Natural killer cell treated with Interleukin-12 subunit alpha and Interleukin-12 subunit beta and Interleukin-15 and Interleukin-18, amount 100 ng/mL, for 72 hours (primary cell): ENCODE data around the gene ANGPTL2. TPM values are rescaled to one million over a fixed set of nuclear protein-coding genes. Genes with fewer than 3 reads are reported as not detected.
A peak's percentile ranks its signal among the peaks of the same experiment; 100 is the strongest.

ENCODE experiments used
- ATAC-seq, 2 donors: fragments of 150-1000 bp; cut with Tn5 transposase in 1 of 2; sonication (Bioruptor Pico), chemical (Tn5 transposase) in 1 of 2; 2 replicates each; pipeline ENCODE4 v1.10.0; 2021
- DNase-seq: peaks from one replicate; pipeline ENCODE4 v3.0.0; 2022; ENCODE audit warnings: low spot score
- H3K27ac Mint-ChIP-seq, 2 donors: 1 replicate in 1 of 2; 2 replicates in 1 of 2; pipeline ENCODE4 v1.8.0; 2022; ENCODE audit warnings: mixed read lengths in 2 of 2, mild to moderate bottlenecking in 1 of 2, moderate library complexity in 1 of 2
- H3K27me3 Mint-ChIP-seq, 2 donors: 1 replicate in 1 of 2; 2 replicates in 1 of 2; pipeline ENCODE4 v1.8.0; 2022; ENCODE audit warnings: mixed read lengths in 2 of 2
- H3K36me3 Mint-ChIP-seq: one replicate; pipeline ENCODE4 v1.8.0; 2022; ENCODE audit warnings: mixed read lengths
- H3K4me1 Mint-ChIP-seq, 2 donors: 1 replicate in 1 of 2; 2 replicates in 1 of 2; pipeline ENCODE4 v1.8.0; 2022; ENCODE audit warnings: low read depth in 2 of 2, mixed read lengths in 2 of 2, mild to moderate bottlenecking in 1 of 2
- H3K4me3 Mint-ChIP-seq: one replicate; pipeline ENCODE4 v1.8.0; 2022; ENCODE audit warnings: mixed read lengths
- H3K9me3 Mint-ChIP-seq: 2 replicates; pipeline ENCODE4 v1.8.0; 2022; ENCODE audit warnings: mixed read lengths
- total RNA-seq, 2 donors: library from RNA; stranded (reverse); gene quantifications; one replicate each; pipeline ENCODE4 v1.2.3, GENCODE V29; 2022

Gene ANGPTL2
- total RNA-seq, 2 donors from 2014 or later: not detected

GRCh38 chr9:127136880-127137639, 14.6 kb upstream of the ANGPTL2 start:
- ATAC-seq: no peak
- H3K36me3 Mint-ChIP-seq: no peaks in the 10 kb centered on the region
- no peak overlapping the region for H3K4me3 Mint-ChIP-seq
- no peaks in the 10 kb centered on the region for H3K9me3 Mint-ChIP-seq
- no peak overlapping the region for H3K27ac Mint-ChIP-seq
- H3K4me1 Mint-ChIP-seq: no peaks in the 10 kb centered on the region
- H3K27me3 Mint-ChIP-seq: no peaks in the 10 kb centered on the region
- no peak for DNase-seq

DNA sequence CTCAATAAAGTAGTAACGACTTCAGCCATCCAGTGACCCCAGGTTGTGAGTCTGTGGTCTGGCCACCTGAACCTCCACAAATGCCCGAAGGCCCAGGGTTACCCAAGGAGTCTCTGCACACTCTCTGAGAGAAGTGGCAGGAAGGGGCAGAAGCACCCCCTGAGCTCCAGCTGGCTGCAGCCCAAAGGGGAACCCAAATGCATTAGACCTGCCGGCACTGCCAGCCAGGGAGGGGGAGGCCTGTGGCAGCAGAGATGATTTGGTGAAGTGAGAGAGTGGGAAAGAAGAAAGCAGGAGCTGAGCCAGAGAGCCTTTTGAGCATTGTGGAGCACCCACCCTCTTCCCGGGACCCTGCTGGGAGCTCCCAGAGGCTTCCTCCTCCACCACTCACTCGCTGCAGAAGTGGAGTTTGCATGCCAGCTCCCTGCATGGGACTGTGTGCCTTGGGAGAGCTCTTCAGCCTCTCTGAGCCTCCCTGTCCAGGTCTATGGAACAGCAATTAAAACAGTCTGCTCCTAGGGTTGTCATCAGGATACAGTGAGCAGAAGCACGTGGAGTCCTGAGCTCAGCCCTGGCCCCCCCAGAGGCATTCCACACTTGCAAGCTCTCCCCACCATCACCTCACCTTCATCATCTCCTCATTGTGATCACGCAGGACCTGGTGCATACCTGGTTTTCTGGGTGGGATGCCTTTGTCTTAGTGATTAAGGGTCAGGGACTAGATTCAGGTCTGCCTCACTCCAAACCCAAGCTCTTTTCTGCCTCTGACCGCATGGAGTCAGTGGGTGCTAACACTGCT, 13.8 kb upstream of the ANGPTL2 start:
- ATAC-seq (no peak), DNase-seq (no peak)
- H3K27ac Mint-ChIP-seq: no peak overlapping the region
- no peak overlapping the region for H3K4me3 Mint-ChIP-seq
- H3K4me1 Mint-ChIP-seq: no peaks in the 10 kb centered on the region
- no peaks in the 10 kb centered on the region for H3K27me3 Mint-ChIP-seq
- H3K9me3 Mint-ChIP-seq: no peaks in the 10 kb centered on the region
- H3K36me3 Mint-ChIP-seq: no peaks in the 10 kb centered on the region

DNA sequence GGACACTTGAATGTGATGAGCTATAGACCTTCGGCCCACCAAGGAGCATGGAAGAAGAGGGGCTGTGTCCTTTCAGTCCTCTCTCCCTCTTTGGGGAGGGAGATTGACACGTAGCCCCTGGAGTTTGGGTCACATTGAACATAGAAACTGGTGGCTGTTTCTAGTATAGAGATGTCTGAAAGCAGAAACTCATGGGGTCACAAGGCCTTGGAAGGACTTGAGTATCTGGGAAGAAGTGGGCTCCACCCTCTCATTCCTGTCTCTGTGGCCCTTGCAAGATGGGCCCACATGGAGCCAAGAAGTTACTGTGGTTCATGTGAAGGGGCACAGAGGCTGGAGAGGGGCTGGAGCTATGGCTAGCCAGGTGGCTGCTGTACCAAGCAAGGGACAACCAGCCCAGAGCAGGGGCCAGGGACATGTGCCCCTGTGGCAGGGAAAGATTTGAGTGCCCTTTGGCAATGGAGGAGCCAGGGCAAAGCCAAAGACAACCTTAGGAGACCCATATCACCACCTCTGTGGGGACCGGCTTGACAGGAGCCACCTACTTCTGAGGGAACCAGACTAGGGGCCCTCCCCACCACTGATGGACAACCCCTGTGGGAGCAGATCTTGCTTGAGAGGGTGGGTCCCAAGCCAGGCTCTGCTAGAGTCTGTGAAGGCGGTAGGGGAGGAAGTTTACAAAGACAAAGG, 12.8 kb upstream of the ANGPTL2 start:
- DNase-seq: no peak
- Mint-ChIP-seq H3K36me3 (no peaks in the 10 kb centered on the region), H3K27ac (no peak overlapping the region), H3K9me3 (no peaks in the 10 kb centered on the region), H3K4me3 (no peak overlapping the region), H3K27me3 (no peaks in the 10 kb centered on the region), H3K4me1 (no peaks in the 10 kb centered on the region)
- no peak for ATAC-seq

DNA sequence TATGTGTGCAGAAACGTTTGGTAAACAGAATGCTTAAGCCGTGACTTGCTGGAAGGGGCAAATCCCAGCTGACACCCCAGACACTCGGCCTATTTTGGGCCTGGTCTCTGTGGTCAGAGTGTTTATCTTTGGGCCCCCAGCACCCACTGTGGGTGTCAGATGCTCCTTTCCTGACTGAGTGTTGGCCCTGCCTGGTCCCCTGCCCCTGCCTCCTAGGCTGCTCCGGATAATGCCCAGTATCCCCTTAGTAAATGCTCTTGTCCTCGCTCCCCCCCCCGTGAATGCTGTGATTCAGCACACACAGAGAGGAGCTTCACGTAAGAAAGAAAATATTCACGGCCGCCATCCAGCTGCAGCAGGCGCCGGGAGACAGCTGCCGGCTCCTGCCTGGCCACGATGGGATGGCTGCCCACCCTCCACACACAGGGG, 11.3 kb upstream of the ANGPTL2 start:
- no peak overlapping the region for H3K27ac Mint-ChIP-seq
- H3K27me3 Mint-ChIP-seq: no peaks in the 10 kb centered on the region
- H3K36me3 Mint-ChIP-seq: no peaks in the 10 kb centered on the region
- no peaks in the 10 kb centered on the region for H3K9me3 Mint-ChIP-seq
- no peak for DNase-seq
- ATAC-seq: no peak
- H3K4me1 Mint-ChIP-seq: no peaks in the 10 kb centered on the region
- H3K4me3 Mint-ChIP-seq: no peak overlapping the region

DNA sequence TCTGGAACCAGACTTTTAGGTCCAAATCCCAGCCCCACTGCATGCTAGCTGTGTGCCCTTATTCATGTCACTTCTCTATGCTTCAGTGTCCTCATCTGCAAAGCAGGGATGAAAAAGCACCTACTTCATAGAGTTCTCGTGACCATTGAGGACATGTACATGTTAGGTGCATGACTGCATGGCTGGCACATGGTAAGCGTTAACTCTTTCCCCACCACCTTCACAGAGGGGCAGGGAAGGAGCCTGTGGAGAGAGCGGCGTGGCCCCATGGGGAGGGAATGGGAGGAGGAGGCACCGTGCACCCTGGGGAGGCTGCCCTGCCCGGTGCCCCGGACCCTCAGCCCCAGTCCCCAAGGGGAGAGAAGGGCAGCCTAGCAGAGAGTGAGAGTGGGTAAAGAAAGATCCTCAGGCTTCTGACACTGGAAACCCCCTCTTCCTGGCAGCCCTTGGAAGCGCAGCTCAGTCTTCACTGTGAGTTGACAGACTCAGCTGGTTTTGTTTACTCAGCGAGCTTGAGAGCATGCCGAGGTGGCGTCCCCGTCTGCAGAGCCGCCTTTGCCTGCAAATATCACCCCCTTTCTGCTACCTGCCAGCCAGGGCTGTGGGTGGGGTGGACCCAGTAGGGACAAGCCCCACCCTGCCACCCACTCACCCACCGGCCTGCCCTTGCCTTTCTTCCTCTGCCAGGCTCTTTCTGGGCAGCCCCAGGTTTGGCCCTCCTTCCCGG, 10.6 kb upstream of the ANGPTL2 start:
- no peak for DNase-seq
- no peak for ATAC-seq

DNA sequence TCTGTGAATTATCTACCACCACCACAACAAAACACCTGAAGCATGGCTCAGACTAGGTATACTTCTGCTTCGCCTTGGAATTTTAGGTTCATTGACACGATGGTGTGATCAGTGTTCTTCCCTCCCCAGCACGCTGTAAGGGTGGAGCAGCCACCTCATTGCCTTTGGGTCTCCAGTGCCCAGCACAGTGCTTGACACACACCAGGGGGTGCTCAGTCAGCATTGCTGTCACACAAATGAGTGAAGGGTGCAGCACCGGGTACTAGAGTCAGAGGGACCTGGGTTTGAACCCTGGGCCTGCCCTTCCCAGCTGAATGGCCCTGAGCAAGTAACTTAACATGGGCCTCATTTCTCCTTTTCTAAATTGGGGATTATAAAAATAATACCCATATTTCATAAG, 9.9 kb upstream of the ANGPTL2 start:
- no peaks in the 10 kb centered on the region for H3K36me3 Mint-ChIP-seq
- DNase-seq (no peak), ATAC-seq (no peak)
- no peak overlapping the region for H3K27ac Mint-ChIP-seq
- no peaks in the 10 kb centered on the region for H3K9me3 Mint-ChIP-seq
- H3K4me3 Mint-ChIP-seq: no peak overlapping the region
- H3K4me1 Mint-ChIP-seq: peaks cover 5 to 6% of the 10 kb centered on the region in 2 donors
- H3K27me3 Mint-ChIP-seq: no peaks in the 10 kb centered on the region

More for the DNA sequence above, 10.6 kb upstream of the ANGPTL2 start:
- Mint-ChIP-seq H3K4me1 (peaks cover 3 to 4% of the 10 kb centered on the region in 2 donors), H3K4me3 (no peak overlapping the region), H3K27me3 (no peaks in the 10 kb centered on the region), H3K9me3 (no peaks in the 10 kb centered on the region), H3K36me3 (no peaks in the 10 kb centered on the region), H3K27ac (no peak overlapping the region)

GRCh38 chr9:127131871-127132270, 9.4 kb upstream of the ANGPTL2 start:
- H3K27me3 Mint-ChIP-seq: peaks cover 0 to 2% of the 10 kb centered on the region in 2 donors
- no peak for ATAC-seq
- H3K9me3 Mint-ChIP-seq: no peaks in the 10 kb centered on the region
- DNase-seq: no peak
- no peak overlapping the region for H3K4me3 Mint-ChIP-seq
- peaks cover 5 to 6% of the 10 kb centered on the region in 2 donors for H3K4me1 Mint-ChIP-seq
- no peak overlapping the region for H3K27ac Mint-ChIP-seq
- H3K36me3 Mint-ChIP-seq: no peaks in the 10 kb centered on the region

- no peaks in the 10 kb centered on the region for H3K36me3 Mint-ChIP-seq
- H3K9me3 Mint-ChIP-seq: no peaks in the 10 kb centered on the region
- no peak for ATAC-seq
Observed at GRCh38 chr9:127130661-127131538, 8.5 kb upstream of the ANGPTL2 start.

GRCh38 chr9:127130235-127130634, 7.8 kb upstream of the ANGPTL2 start:
- Mint-ChIP-seq H3K27me3 (peaks cover 0 to 14% of the 10 kb centered on the region in 2 donors), H3K27ac (no peak overlapping the region), H3K36me3 (no peaks in the 10 kb centered on the region), H3K4me3 (no peak overlapping the region), H3K9me3 (no peaks in the 10 kb centered on the region), H3K4me1 (peaks cover 5 to 6% of the 10 kb centered on the region in 2 donors)
- ATAC-seq (no peak), DNase-seq (no peak)

More at GRCh38 chr9:127130661-127131538, 8.5 kb upstream of the ANGPTL2 start:
- Mint-ChIP-seq H3K27me3 (peaks cover 0 to 11% of the 10 kb centered on the region in 2 donors), H3K4me1 (peaks cover 5 to 6% of the 10 kb centered on the region in 2 donors), H3K4me3 (no peak overlapping the region), H3K27ac (no peak overlapping the region)
- DNase-seq: no peak

DNA sequence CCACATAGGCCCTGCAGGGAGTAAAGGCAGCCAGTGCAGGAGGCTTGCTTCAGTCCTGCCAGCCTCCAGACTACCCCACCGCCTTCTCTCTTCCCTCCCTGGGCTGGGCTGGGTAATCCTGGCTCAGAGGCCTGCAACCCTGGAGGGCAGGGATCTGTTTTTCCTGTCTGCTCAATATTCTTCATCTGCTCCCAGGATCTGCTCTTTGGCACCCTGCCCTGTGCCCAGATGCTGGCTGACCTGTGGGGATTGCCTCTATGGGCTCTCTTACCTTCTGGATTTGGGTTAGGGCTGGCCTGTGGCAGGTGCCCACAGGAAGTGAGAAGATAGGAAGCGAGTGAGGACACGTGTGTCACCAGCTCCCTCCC, 7.3 kb upstream of the ANGPTL2 start:
- H3K9me3 Mint-ChIP-seq: no peaks in the 10 kb centered on the region
- ATAC-seq (no peak), DNase-seq (no peak)
- no peak overlapping the region for H3K27ac Mint-ChIP-seq
- no peaks in the 10 kb centered on the region for H3K36me3 Mint-ChIP-seq
- H3K4me1 Mint-ChIP-seq: peaks cover 5 to 6% of the 10 kb centered on the region in 2 donors
- no peak overlapping the region for H3K4me3 Mint-ChIP-seq
- peaks cover 0 to 17% of the 10 kb centered on the region in 2 donors for H3K27me3 Mint-ChIP-seq

- DNase-seq (no peak), ATAC-seq (no peak)
- Mint-ChIP-seq H3K36me3 (no peaks in the 10 kb centered on the region), H3K4me3 (no peak overlapping the region), H3K4me1 (peaks cover 5 to 6% of the 10 kb centered on the region in 2 donors), H3K27me3 (peaks cover 0 to 17% of the 10 kb centered on the region in 2 donors), H3K27ac (no peak overlapping the region), H3K9me3 (no peaks in the 10 kb centered on the region)
Observed at GRCh38 chr9:127129073-127129717, 6.8 kb upstream of the ANGPTL2 start.

DNA sequence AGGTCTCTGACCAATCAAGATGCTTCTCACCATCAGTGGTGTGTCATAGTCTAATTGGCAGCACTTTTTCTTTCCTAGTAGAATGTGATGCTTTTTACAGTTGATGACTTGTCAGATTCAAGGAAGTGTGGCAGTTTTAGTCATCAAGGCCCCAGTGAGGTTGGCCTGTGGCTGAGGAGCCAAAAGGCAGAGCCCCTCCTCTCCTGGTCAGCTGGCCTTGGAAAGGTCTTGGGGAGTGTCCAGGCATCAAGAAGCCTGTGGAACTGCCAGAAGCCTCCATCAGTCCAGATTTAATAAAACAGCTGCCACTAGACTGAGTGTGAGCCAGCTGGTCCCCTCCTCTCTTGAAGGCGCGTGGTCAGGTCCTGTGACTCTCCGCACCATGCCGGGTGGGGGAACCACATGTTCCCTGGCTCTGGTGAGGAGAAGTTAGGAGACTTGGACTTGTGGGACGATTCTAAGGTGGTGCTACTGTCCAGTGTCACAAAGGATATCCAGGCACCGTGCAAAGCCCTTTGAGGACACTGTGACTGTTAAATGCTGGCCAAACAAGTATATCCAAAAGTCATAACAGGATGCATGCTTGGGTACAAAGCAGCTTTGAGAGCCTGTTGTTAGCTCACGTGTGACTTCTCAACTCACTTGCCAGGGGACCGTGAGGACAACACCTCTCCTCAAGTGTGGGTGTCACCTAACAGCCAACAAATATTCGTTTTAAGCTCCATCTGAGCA, 6.1 kb upstream of the ANGPTL2 start:
- Mint-ChIP-seq H3K9me3 (no peaks in the 10 kb centered on the region), H3K4me1 (peaks cover 5 to 6% of the 10 kb centered on the region in 2 donors), H3K27ac (no peak overlapping the region), H3K36me3 (no peaks in the 10 kb centered on the region), H3K27me3 (peaks cover 0 to 21% of the 10 kb centered on the region in 2 donors), H3K4me3 (no peak overlapping the region)
- ATAC-seq (peak; percentile 37 to 66), DNase-seq (no peak)
